SH-SY5Y (cell line): Measurements from ENCODE around the gene SLC16A6.

Experiments used
- GATA2 ChIP-seq: IDR thresholded peaks from 2 replicates; pipeline ENCODE4 v1.6.1; 2011; ENCODE audit warnings: mild to moderate bottlenecking, low read depth, low read length
- GATA3 ChIP-seq: IDR thresholded peaks from 2 replicates; pipeline ENCODE4 v1.6.1; 2011; ENCODE audit warnings: low read depth, mild to moderate bottlenecking, low read length, moderate library complexity

DNA sequence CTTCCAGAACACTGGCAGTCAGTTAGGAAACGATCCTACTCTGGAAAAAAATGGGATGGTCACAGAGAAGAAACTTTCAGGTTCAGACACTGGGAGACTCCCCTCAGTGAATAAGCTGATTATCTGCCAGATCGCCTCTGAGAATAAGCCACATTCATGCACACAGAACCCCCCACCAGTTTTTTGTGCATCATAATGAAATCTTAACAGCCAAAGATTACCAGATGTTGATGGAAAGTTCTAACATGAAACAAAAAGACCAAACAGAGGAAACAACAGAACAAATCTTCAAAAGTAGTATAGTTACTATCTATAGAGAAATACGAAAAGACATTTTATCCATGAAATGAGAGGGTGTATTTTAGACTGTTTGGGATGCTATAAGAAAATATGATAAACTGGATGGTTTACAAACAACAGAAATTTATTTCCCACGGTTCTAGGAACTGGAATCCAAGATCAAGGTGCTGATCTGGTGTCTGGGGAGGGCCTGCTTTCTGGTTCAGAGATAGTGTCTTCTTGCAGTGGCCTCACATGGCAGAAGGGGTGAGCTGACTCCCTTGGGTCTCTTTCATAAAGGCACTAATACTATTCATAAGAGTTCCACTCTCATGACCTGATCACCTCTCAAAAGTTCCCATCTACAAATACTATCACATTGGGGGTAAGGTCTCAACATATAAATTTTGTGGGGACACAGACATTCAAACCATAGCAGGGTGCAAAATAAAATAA, 51.1 kb downstream of the SLC16A6 start:
- TF ChIP-seq GATA2 (no peak), GATA3 (no peak)
